K562 (cell line): ENCODE data around the gene GNAT1.

Source experiments
- EP300 ChIP-seq: IDR thresholded peaks from 2 replicates; pipeline ENCODE4 v1.6.1; 2012; ENCODE audit warnings: low read length, improper control_type of control experiment
- RUNX1 ChIP-seq: sonication (generic); IDR thresholded peaks from 2 replicates; pipeline ENCODE4 v1.6.1; 2016; ENCODE audit warnings: antibody characterized with exemption, low read depth
- TRIM25 ChIP-seq: fragments of 450-650 bp; IDR thresholded peaks from 2 replicates; pipeline ENCODE4 v1.7.0; 2016; ENCODE audit warnings: borderline replicate concordance
- XRCC3 ChIP-seq: fragments of 450-650 bp; IDR thresholded peaks from 2 replicates; pipeline ENCODE4 v1.6.1; 2017; ENCODE audit warnings: mild to moderate bottlenecking, moderate library complexity
- ZNF274 ChIP-seq: IDR thresholded peaks from 2 replicates; pipeline ENCODE4 v1.6.1; 2011; ENCODE audit warnings: low read depth, mild to moderate bottlenecking, low read length, moderate library complexity, borderline replicate concordance
- TF ChIP-seq, protein P1 (sequence below), 3 experiments: IDR thresholded peaks in 2 of 3; conservative IDR thresholded peaks in 1 of 3; 2 replicates each; pipeline ENCODE4 v1.5.1; 2011 to 2012; ENCODE audit warnings: low read length in 3 of 3, mild to moderate bottlenecking in 3 of 3, control low read depth in 2 of 3, improper control_type of control experiment in 1 of 3, inconsistent platforms in 1 of 3, low read depth in 1 of 3, mixed read lengths in 1 of 3, moderate library complexity in 1 of 3; ENCODE audit not compliant: insufficient read depth in 2 of 3
- TF ChIP-seq, protein P2 (sequence below): fragments of 250-450 bp; sonication (Bioruptor Pico); IDR thresholded peaks from 2 replicates; pipeline ENCODE4 v1.9.0; 2021; ENCODE audit warnings: mild to moderate bottlenecking

- no peak for TF ChIP-seq ZNF274
- TF ChIP-seq, protein P1, sequence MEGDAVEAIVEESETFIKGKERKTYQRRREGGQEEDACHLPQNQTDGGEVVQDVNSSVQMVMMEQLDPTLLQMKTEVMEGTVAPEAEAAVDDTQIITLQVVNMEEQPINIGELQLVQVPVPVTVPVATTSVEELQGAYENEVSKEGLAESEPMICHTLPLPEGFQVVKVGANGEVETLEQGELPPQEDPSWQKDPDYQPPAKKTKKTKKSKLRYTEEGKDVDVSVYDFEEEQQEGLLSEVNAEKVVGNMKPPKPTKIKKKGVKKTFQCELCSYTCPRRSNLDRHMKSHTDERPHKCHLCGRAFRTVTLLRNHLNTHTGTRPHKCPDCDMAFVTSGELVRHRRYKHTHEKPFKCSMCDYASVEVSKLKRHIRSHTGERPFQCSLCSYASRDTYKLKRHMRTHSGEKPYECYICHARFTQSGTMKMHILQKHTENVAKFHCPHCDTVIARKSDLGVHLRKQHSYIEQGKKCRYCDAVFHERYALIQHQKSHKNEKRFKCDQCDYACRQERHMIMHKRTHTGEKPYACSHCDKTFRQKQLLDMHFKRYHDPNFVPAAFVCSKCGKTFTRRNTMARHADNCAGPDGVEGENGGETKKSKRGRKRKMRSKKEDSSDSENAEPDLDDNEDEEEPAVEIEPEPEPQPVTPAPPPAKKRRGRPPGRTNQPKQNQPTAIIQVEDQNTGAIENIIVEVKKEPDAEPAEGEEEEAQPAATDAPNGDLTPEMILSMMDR (IDR thresholded peaks at IDR 0.05 in 2 of 3, conservative IDR thresholded peaks at IDR 0.05 in 1 of 3; ENCODE audit: insufficient read depth in 2 of 3, low read depth in 1 of 3, low read length in 3 of 3): no peak
- no peak for TF ChIP-seq TRIM25
- no peak for TF ChIP-seq EP300
- no peak for TF ChIP-seq XRCC3
- TF ChIP-seq, protein P2, sequence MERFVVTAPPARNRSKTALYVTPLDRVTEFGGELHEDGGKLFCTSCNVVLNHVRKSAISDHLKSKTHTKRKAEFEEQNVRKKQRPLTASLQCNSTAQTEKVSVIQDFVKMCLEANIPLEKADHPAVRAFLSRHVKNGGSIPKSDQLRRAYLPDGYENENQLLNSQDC: no peak
- no peak for TF ChIP-seq RUNX1
Measured at GRCh38 chr3:50195501-50196252, 4.3 kb downstream of the GNAT1 start.
